Loucy (cell line): ENCODE data around the gene REST.
"Not testable (repeated sequence)": the region's sequence is repeated elsewhere in the genome, so short reads cannot be mapped to it uniquely, and the experiment has no call there.

Experiments used
- CTCF ChIP-seq: fragments of 200-600 bp; sonication (generic); conservative IDR thresholded peaks from 2 replicates; pipeline ENCODE4 v1.5.1; 2014; ENCODE audit warnings: mild to moderate bottlenecking, antibody characterized with exemption, low read length
- EZH2phosphoT487 ChIP-seq: fragments of 200-600 bp; IDR thresholded peaks from 2 replicates; pipeline ENCODE4 v1.6.1; 2018; ENCODE audit warnings: antibody characterized with exemption, mild to moderate bottlenecking, moderate library complexity, borderline replicate concordance

GRCh38 chr4:56884511-56884910, 23.2 kb upstream of the REST start:
- not testable (repeated sequence) for TF ChIP-seq CTCF, EZH2phosphoT487
